ENCODE data around the gene PRKCQ. TPM values are rescaled to one million over a fixed set of nuclear protein-coding genes. Genes with fewer than 3 reads are reported as not detected.

PRKCQ gene
- total RNA-seq, 1 experiment from 2014 or later = 0.16 TPM

DNA sequence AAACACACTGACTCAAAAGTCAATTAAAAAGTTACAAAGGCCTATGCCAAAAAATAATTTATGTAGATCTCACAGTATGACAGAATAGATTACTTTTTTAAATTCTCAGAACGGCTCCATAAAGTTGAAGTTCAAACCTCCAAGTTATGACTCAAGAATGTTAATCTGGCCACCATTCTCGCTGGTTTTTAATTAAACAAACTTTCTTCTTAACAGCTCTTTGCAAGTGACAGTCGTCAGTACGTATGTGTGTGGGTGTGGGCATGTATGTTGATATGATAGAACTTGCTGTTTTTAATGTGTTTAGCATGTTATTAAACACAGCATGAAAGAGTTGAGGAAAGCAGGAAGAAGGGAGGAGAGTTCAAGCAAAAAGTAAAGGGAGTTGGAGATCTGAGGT, 18.5 kb downstream of the PRKCQ start:
- Histone ChIP-seq H3K9me3 (no peaks in the 10 kb centered on the region), H3K4me3 (no peak overlapping the region), H3K27me3 (peaks cover 19% of the 10 kb centered on the region), H3K36me3 (no peaks in the 10 kb centered on the region)
- DNase-seq = no peak

DNA sequence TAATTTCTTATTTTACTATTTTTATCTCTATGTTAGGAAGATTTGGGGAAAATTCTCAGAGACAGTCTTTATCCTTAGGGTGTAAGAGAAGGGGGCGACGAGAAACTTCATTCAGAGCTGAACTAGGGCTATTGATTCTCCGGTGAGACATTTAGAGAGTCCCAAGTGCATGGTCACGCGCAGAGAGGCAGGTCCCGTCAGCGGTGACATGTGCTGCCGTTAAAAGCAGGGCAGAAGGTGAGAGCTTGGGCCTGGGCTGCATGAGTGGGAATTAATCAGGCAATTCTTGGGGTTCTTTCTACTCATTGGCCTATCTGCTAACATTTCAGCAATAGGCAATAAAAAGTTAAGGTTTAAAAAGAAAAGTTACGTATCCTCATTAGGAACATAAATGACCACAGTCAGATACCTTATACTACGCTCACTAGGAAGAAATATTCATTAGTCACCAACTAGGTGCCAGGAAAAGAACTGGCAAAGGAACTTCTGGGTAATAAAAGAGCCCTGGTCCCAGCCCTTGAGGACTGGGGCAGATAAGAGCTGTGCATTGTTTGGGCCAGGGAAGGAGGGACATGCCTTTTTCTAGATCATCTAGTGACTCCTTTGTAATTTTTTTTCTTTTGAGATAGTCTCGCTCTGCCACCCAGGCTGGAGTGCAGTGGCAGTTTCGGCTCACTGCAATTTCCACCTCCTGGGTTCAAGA, 21.2 kb downstream of the PRKCQ start:
- no peak for DNase-seq
- no peaks in the 10 kb centered on the region for H3K9me3 ChIP-seq
- H3K4me3 ChIP-seq = no peak overlapping the region
- no peaks in the 10 kb centered on the region for H3K36me3 ChIP-seq
- peaks cover 9% of the 10 kb centered on the region; the same call in 1 of the 2 replicates for H3K27me3 ChIP-seq

DNA sequence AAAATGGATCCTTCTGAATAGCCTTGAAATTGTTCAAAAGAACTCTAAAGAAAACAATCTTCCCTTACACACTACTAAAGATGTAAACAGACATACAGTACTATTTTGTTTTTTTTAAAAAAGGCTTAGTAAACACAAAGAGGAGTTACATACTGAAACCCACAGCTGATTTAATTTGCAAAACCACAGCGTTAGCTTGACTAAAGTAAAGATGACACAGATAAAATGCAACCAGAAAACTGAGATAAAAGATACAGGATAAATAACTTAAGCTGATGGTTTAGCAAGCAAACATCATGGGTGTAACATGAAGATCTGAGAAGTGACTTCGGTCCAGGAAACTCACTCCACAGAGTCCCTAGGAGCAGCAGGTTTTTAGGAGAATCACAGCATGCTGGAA, 21.8 kb downstream of the PRKCQ start:
- no peaks in the 10 kb centered on the region for H3K9me3 ChIP-seq
- no peaks in the 10 kb centered on the region for H3K36me3 ChIP-seq
- H3K4me3 ChIP-seq = no peak overlapping the region
- H3K27me3 ChIP-seq = peaks cover 9% of the 10 kb centered on the region; the same call in 1 of the 2 replicates
- DNase-seq = no peak

DNA sequence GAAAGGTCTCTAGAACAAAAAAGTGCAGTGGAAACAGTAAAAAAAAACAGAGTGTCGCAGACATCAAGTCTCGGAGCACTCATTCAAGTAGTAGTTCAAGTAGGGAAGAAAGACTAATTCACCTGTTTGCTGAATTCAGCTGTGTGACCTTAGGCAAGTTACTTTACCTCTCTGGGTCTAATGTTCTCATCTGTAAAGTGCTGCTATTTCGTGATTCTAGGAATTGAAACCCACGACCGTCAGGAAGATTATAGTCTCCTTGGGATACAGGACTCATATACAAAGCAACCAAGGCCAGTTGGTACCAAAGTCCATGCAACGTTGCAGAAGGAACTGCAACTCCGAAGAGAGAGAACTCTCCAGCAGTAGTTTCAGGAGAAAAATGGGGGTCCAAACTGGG, 26.1 kb downstream of the PRKCQ start:
- no peak for DNase-seq

DNA sequence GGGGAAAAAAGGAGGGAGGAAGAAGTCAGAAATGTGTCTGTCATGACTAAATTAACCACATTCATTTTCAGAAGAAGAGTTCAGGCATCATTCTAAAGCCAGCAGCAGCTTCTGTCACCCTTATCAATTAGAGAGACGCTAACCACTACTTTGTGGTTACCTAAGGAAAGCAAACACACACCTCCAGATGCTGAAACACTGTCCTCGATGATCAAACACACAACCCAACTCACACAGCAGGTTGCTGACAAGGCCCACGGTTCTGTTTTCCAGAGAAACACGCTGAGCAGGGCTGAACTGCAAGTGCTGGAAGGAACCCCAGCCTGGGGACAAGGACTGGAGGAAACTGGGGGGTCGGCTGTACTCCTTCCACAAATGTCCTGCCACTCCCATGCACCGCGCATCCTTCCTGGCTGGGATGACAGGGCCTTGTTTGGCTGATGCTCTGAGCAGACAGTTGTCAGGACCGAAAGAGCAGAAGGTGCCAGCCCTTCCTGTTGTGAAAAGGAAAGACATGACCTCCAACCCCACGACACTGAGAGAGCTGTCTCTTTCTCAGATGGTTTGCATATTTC, 36.6 kb downstream of the PRKCQ start:
- Histone ChIP-seq H3K27me3 (peaks cover 5% of the 10 kb centered on the region; the same call in 1 of the 2 replicates), H3K36me3 (no peaks in the 10 kb centered on the region), H3K9me3 (no peaks in the 10 kb centered on the region), H3K4me3 (no peak overlapping the region)
- no peak for DNase-seq

More for the DNA sequence above, 26.1 kb downstream of the PRKCQ start:
- Histone ChIP-seq H3K4me3 (no peak overlapping the region), H3K36me3 (no peaks in the 10 kb centered on the region), H3K9me3 (no peaks in the 10 kb centered on the region), H3K27me3 (0 out of 2 replicates have a peak, but pooled peaks cover 7% of the 10 kb centered on the region)

DNA sequence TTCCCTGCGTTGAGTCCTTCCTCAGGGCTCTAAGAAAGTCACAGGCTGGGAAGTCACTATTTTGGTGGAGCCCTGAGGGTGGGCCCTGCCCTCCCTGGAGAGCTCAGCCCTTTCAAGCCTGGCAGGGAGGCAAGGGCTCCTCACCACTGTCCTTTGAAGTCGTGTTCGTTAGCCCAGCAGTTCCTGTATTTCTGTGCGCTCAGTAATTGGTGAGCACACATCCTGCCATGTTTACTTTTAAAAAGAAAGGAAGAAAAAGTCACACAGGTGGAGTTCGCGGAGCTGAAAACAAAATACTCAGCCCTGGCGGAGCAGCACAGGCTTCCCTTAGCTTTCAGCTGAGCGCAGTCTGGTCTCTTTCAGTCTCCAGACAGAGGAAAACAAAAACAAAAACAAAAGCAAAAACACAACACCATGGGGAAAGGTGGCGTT, 37.1 kb downstream of the PRKCQ start:
- Histone ChIP-seq H3K9me3 (no peaks in the 10 kb centered on the region), H3K4me3 (no peak overlapping the region), H3K36me3 (no peaks in the 10 kb centered on the region), H3K27me3 (peaks cover 5% of the 10 kb centered on the region; the same call in 1 of the 2 replicates)
- DNase-seq = no peak

DNA sequence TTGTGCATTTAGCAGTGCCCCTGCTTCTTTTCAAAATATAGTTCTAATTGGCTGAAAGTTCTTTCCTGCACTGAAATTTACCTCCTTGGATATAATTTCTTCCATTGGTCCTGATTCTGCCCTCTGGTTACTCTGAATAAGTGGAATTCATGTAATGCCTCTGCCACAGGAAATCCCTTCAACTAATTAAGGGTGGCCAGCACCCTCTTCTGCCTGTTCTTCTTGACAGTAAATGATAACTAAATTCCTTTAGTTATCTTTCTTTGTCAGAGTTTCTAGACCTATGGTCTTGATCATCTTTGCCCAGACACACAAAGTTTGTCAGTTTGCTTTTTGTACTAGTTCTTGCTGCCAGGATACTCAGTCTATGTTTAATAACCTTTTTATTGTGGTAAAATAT, 40.2 kb downstream of the PRKCQ start:
- no peaks in the 10 kb centered on the region for H3K9me3 ChIP-seq

DNA sequence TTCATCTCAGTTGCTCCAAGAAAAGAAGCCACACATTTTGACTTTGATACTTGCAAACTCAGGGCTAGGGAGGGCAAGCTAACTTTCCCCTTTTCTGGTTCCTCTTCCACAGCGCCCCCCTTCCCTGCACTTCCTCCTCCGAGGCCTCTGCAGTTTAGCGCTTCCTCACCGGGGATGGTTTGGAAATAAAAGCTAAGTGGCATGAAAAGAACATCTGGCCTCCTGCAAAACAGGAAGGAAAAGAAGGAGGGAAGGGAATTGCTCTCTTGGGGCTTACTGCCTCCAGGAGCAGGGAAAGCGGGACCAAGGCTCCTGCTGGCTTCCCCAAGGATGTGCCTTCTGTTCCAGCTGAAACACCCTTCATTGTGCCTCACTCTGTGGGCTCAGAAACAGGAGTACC, 42.3 kb downstream of the PRKCQ start:
- no peak overlapping the region for H3K4me3 ChIP-seq
- no peak for DNase-seq
- no peaks in the 10 kb centered on the region for H3K9me3 ChIP-seq
- no peaks in the 10 kb centered on the region for H3K36me3 ChIP-seq
- H3K27me3 ChIP-seq = peaks cover 28% of the 10 kb centered on the region

More for the DNA sequence above, 40.2 kb downstream of the PRKCQ start:
- H3K4me3 ChIP-seq = no peak overlapping the region
- DNase-seq = no peak
- H3K36me3 ChIP-seq = no peaks in the 10 kb centered on the region
- peaks cover 16% of the 10 kb centered on the region for H3K27me3 ChIP-seq

DNA sequence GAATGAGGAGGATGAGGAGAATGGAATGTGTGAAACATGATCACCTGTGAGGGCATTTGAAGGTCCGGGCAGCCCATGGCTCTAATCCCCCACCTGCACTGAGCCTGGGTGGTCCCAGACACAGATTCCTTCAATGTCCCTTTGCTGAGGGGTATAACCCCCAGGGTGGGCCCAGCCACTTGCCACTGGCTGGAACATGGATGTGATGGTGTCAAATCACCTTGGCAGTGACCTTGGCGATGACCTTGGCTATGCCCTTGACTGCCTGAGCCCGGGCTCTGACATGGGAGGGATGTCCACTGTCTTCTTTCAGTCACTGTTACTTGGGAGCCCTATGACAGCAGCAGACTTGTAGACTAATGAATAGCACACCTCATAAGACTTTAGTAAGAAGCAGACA, 44.0 kb downstream of the PRKCQ start:
- H3K4me3 ChIP-seq = no peak overlapping the region
- H3K9me3 ChIP-seq = no peaks in the 10 kb centered on the region
- DNase-seq = no peak
- peaks cover 26% of the 10 kb centered on the region for H3K27me3 ChIP-seq
- no peaks in the 10 kb centered on the region for H3K36me3 ChIP-seq

DNA sequence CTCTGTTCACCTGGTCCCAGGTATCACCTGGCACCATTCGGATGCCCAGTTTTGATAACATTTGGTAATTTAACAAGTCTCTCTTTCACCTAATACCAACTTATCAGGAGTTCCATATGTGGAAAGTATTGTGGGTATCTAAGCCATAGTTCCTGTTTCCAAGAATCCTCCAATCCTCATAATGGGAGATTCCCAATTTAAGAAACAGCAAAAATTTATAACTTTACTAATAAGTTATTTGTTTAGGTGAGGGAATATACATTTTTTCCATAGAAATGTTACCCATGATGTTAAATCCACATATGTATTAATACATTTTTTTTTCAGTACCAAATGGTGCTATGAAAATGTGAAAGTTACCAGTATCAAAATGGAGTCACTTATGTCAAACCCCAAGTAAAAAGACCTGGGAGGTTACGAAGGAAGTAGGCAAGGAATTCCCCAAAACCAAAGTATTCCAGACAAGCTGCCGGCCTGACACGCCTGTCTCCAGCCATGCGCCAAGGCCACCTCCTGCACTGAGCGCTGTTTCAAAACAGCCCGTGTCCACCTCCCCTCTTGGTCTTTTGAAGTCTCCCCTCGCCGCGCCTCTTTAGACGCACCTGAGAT, 44.8 kb downstream of the PRKCQ start:
- Histone ChIP-seq H3K4me3 (no peak overlapping the region), H3K27me3 (peaks cover 26% of the 10 kb centered on the region), H3K9me3 (no peaks in the 10 kb centered on the region), H3K36me3 (no peaks in the 10 kb centered on the region)
- no peak for DNase-seq

DNA sequence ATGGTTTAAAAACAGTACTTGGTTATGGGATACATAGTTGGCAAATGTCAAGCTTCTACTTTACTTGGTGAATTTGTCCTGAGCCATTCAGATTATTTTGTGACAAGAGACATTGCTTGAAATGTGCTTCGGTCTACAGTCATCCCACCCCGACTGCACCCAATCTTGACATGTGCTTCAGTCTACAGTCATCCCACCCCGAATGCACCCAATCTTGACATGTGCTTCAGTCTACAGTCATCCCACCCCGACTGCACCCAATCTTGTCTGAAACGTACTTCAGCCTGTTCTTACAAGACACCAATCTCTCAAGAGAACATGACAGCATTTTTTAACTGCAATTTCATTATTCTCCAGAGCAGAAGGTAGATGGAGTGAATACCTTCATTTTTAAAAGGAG, 47.8 kb downstream of the PRKCQ start:
- Histone ChIP-seq H3K4me3 (no peak overlapping the region), H3K36me3 (no peaks in the 10 kb centered on the region), H3K27me3 (peaks cover 36% of the 10 kb centered on the region), H3K9me3 (no peaks in the 10 kb centered on the region)
- no peak for DNase-seq

DNA sequence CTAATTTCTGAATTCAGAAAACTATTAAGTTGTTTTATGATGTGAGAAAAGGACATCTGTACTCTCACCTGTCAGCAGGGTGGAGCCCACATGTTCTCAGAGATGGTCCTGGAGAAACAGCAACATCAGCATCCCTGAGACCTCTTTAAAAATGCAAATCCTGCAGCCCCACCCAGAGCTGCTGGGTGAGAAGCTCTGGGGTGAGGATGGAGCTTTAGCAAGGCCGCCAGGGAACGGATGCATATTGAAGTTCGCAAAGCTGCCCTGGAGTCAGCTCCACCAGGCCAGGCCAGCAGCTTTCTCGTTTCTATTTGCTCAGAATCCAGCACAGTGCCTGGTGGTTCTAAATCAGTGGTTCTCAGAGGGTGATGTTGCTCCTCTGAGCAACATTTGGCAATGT, 49.1 kb downstream of the PRKCQ start:
- no peaks in the 10 kb centered on the region for H3K36me3 ChIP-seq
- no peak for DNase-seq
- H3K9me3 ChIP-seq = no peaks in the 10 kb centered on the region
- H3K4me3 ChIP-seq = no peak overlapping the region
- H3K27me3 ChIP-seq = peaks cover 31% of the 10 kb centered on the region

DNA sequence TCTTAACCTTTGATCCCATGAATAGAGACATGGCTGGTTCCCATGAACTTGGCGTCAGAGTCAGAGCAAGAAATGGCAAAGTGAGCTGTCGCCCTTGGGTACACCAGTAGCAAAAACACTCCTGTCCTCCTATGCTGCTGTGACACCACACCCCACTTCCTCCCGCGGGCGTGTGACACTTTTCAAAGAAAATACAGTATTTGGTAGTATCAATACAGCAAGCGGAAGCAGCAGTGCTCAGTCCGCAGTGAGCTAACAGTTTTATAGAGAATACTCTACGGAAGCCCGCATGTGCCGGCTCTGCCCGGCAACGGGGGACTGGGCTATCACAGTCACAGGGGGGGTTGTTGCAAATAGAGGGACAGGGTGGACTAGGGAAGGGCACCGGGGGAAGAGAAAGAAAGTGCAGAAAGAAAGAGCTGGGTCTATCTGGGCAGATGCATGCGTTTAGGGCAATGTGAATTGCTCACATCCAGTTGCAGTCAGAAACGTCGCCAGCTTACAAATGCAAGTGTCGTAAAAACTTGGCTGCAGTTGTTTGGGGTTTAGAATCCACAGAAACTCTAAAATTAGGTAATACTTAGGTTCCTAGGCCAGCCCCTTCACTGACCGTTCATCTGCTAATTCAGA, 49.8 kb downstream of the PRKCQ start:
- DNase-seq = no peak
- Histone ChIP-seq H3K9me3 (no peaks in the 10 kb centered on the region), H3K36me3 (no peaks in the 10 kb centered on the region), H3K27me3 (peaks cover 31% of the 10 kb centered on the region), H3K4me3 (no peak overlapping the region)

DNA sequence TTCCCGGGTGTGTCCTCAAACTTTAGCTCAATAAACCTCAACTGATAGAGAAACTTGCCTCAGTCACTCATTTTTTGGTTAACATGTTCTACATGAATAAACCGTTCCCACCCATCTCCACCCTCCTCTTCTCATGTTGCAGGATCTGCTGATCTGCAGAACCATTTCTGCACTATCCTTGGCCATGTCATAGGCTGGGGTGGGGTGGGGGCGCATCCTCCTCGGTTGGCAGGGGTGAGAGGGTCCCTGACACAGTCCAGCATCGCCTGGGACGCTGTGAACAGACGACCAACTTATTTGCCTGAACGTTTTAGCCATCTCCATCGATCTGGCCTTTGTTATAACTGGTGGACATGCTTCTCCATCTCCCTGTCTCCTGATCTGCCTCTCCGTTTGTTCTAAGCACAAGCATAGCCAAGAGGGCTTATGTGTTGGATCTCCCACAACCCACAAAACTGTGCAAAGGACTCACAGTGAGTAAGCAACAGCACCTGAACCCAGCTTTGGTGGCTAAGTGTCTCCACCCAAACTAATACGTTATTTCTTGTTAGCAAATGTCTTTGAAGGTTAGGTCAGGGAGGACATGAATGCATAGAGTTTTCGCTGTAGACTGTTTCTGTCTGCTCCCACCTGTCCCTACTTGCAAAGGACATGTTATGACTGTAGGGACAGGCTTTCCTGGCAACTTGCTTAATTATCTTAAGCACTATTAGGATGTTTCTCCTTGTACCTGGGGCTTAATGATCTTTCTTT, 51.7 kb downstream of the PRKCQ start:
- Histone ChIP-seq H3K9me3 (no peaks in the 10 kb centered on the region), H3K4me3 (no peak overlapping the region), H3K36me3 (no peaks in the 10 kb centered on the region), H3K27me3 (peaks cover 26% of the 10 kb centered on the region)
- DNase-seq = no peak

DNA sequence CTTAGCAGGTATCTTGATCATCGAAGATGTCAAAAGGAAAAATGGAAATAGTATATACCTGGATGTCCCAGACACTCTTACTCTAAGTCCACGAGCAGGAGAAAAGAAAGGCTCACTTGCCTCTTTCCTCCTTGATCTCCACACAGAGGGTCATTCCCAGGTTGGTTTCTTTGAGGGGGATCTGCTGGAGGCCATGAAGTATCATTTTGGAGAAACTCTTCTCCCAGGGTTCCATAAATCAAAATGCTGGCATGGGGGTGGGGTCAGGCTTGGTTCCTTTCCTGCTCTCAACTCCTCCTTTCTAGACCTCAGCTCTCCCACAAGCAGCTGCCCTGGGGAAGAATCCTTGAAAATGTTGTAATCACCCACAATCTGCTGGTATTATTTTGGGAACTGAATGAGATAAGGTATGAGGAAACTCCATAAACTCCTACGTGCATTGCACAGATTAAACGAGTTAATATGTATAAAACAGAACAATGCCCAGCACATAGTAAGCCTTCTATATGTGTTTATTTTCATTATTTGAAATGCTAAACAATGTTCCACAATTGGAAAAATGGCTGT, 54.4 kb downstream of the PRKCQ start:
- Histone ChIP-seq H3K9me3 (no peaks in the 10 kb centered on the region), H3K4me3 (no peak overlapping the region), H3K27me3 (peaks cover 18% of the 10 kb centered on the region), H3K36me3 (no peaks in the 10 kb centered on the region)
- DNase-seq = no peak

DNA sequence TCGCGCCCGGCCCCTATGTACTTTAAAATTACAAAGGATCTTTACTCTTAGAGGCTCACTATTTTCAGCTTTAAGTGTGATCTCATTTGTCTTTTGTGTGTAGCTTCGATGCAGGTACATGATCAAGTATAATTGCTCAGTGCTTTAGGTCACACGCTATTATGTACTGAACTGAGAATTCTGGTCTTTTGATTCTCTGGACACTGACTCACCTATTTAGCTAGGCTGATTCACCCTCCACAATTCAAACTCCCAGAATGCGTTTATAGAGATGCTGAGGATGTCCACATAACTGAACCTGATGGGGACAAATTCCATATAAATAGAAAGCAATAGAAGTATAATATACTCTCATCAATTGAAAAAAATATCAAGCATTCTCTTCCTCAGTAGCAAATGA, 57.8 kb downstream of the PRKCQ start:
- Histone ChIP-seq H3K9me3 (no peaks in the 10 kb centered on the region), H3K4me3 (no peak overlapping the region), H3K36me3 (no peaks in the 10 kb centered on the region), H3K27me3 (peaks cover 5% of the 10 kb centered on the region; the same call in 1 of the 2 replicates)
- DNase-seq = no peak

Measured in MG63 (cell line).